OCI-LY7 (cell line): ENCODE results near the gene NRAS. TPM values are rescaled to one million over a fixed set of nuclear protein-coding genes. Genes with fewer than 3 reads are reported as not detected.

Experiments
- BruUV-seq: library from RNA; stranded (reverse); fragments of 400-500 nt; replicated peaks from 2 replicates; lab custom pipeline; 2021; lab: Mats Ljungman, UMichigan
- CTCF ChIA-PET: fragments of 300-600 bp; sonication (Branson Sonifier 250); formaldehyde crosslinking; loops from one replicate; lab custom pipeline; 2022; ENCODE audit warnings: antibody characterized with exemption; ENCODE audit not compliant: unreplicated experiment; lab: Charles Lee
- POLR2A ChIA-PET: fragments of 300-600 bp; sonication (Branson Sonifier 250); formaldehyde crosslinking; loops from one replicate; lab custom pipeline; 2022; ENCODE audit warnings: antibody characterized with exemption; lab: Charles Lee
- DNase-seq: peaks from one replicate; pipeline ENCODE4 v3.0.0-alpha.2; 2015; ENCODE audit warnings: low spot score
- H2AFZ ChIP-seq: fragments of 200-600 bp; sonication (generic), shearing (Covaris generic); 2 replicates; pipeline ENCODE4 v1.6.1; 2014; ENCODE audit warnings: mild to moderate bottlenecking, antibody characterized with exemption, low read length, moderate library complexity
- H3K27ac ChIP-seq: fragments of 200-600 bp; sonication (generic); 2 replicates; pipeline ENCODE4 v1.5.1; 2014; ENCODE audit warnings: mixed run types, low read depth, mild to moderate bottlenecking, moderate library complexity, low read length, inconsistent platforms; ENCODE audit not compliant: poor library complexity, severe bottlenecking
- H3K36me3 ChIP-seq: fragments of 200-600 bp; sonication (generic); 2 replicates; pipeline ENCODE4 v1.6.1; 2014; ENCODE audit warnings: mild to moderate bottlenecking, antibody characterized with exemption, low read length, moderate library complexity, mixed read lengths; ENCODE audit not compliant: insufficient read depth
- H3K4me1 ChIP-seq: fragments of 200-600 bp; sonication (generic); 2 replicates; pipeline ENCODE4 v1.5.1; 2014; ENCODE audit warnings: mild to moderate bottlenecking, low read length; ENCODE audit not compliant: insufficient read depth, poor library complexity, severe bottlenecking
- H3K4me2 ChIP-seq: fragments of 200-600 bp; sonication (generic); 2 replicates; pipeline ENCODE4 v1.6.1; 2014; ENCODE audit warnings: mild to moderate bottlenecking, low read length
- H3K4me3 ChIP-seq: fragments of 200-600 bp; sonication (generic); 2 replicates; pipeline ENCODE4 v1.5.1; 2014; ENCODE audit warnings: mild to moderate bottlenecking, low read depth, low read length; ENCODE audit not compliant: poor library complexity, severe bottlenecking
- H3K79me2 ChIP-seq: fragments of 200-600 bp; sonication (generic); 2 replicates; pipeline ENCODE4 v1.6.1; 2016; ENCODE audit warnings: low read depth, mild to moderate bottlenecking, low read length, moderate library complexity, mixed read lengths; ENCODE audit not compliant: insufficient read depth
- H3K9me2 ChIP-seq: fragments of 200-600 bp; sonication (generic); 2 replicates; pipeline ENCODE4 v1.6.1; 2016; ENCODE audit warnings: mild to moderate bottlenecking, low read length, mixed read lengths; ENCODE audit not compliant: insufficient read depth
- H3K9me3 ChIP-seq: fragments of 200-600 bp; sonication (generic); 2 replicates; pipeline ENCODE4 v1.6.1; 2014; ENCODE audit warnings: mild to moderate bottlenecking, mixed run types, low read length, mixed read lengths
- H4K20me1 ChIP-seq: fragments of 200-600 bp; sonication (generic); 2 replicates; pipeline ENCODE4 v1.6.1; 2014; ENCODE audit warnings: mild to moderate bottlenecking, antibody characterized with exemption, low read length, moderate library complexity, mixed read lengths; ENCODE audit not compliant: insufficient read depth
- EZH2phosphoT487 ChIP-seq: fragments of 200-600 bp; sonication (generic); IDR thresholded peaks from 2 replicates; pipeline ENCODE4 v1.6.1; 2018; ENCODE audit warnings: low read depth, borderline replicate concordance, mild to moderate bottlenecking, mixed run types, antibody characterized with exemption, low read length, moderate library complexity, mixed read lengths
- intact Hi-C: fragments of 100-400 bp; cut with micrococcal nuclease; formaldehyde crosslinking; loops from one replicate; pipeline ENCODE4 v1.10.0; 2022; ENCODE audit not compliant: unreplicated experiment
- total RNA-seq, 2 experiments: library from RNA; depleted of rRNA in 1 of 2; stranded (reverse); fragments of >200 nt in 1 of 2; shearing (Covaris generic) in 1 of 2; gene quantifications; 2 replicates each; pipeline ENCODE4 v1.2.3, GENCODE V29; 2014 to 2022
- TF ChIP-seq, protein P1 (sequence below): fragments of 200-600 bp; sonication (generic); conservative IDR thresholded peaks from 2 replicates; pipeline ENCODE4 v1.5.1; 2014; ENCODE audit warnings: mild to moderate bottlenecking, antibody characterized with exemption, low read length, moderate library complexity, mixed read lengths

The NRAS gene
- total RNA-seq, 2 experiments from 2014 or later = 32.6 to 43.5 TPM

DNA sequence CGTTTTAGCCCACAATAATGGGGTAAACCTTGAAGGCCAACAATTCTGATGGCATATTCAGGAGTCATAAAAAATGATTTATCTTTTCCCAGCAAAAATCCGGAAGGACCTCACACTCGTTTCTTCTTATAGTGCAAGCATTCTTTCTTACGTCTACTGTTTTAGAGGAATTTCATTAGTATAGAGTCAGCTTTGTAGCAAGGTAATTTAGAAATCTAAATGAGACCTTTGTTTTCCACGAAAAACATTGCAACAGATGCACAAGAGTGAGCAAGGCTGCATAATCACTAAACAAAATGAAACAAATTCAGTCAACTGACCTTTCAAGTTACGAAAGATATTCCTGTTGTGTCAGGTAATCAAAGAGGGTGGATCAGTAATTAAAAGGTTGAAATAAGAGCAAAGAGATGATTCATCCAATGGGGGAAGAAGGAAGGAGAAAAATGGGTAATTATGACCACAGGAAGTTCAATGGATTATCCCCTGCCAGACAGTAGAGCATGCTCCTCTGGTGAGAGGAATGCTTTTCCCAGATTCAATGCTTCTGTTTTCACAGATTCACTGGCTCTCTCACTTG, 41.8 kb upstream of the NRAS start:
- peak overlapping the region; percentile 90 for H3K4me3 ChIP-seq
- CTCF ChIA-PET = no interaction called here

DNA sequence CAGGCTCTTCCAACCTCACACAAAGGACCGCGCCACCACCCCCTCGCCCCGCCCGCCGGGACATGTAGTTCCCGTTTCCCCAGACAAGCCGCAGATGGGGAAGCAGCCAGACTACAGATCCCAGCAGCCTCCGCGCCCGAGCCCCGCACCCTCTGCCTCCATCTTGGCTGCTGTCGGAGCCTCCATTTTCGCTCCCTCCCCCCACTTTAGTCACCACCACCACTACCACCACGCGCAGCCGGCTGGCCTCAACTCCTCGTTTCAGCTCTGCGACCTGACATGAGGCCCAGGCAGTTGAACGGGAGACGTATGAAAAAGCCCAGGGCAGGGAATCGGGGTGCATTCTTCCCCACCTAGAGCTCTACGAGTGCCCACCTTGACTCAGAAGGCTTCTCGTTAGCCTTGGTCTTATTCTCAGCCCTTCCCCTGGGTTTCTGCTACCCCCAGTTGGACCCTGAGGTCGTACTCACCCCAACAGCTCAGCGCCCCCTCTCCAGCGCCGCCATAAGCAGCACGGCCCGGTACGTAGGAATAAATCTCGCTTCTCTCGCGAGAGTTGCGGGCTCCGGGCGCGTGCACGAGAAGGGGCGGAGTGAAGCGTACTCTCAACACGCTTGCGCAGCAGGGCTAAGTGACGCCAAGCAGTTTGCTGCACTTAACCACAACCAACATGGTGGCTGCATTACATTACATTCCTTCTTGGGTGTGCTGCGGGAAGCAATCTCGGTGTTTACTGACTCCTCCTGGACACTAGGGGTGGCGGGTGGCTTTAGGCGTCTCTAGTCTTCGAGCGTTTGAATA, 41.1 kb upstream of the NRAS start, which contains the start of gene CSDE1:
Gene CSDE1 (minus strand): TSS at position 530 of the 801 bp plus-strand sequence. CDS start 18,094 bp downstream, outside the sequence.
- Histone ChIP-seq H3K4me2 (peak within 1 kb of the TSS; percentile 97), H3K9me3 (no peaks in the 10 kb centered on the region), H4K20me1 (peaks cover 30% of the 10 kb centered on the region), H3K79me2 (peaks cover 47% of the 10 kb centered on the region), H2AFZ (peak within 1 kb of the TSS; percentile 99), H3K4me1 (peaks cover 40% of the 10 kb centered on the region), H3K9me2 (no peaks in the 10 kb centered on the region), H3K4me3 (peak within 1 kb of the TSS; percentile 90), H3K36me3 (peaks cover 43% of the 10 kb centered on the region), H3K27ac (peak within 1 kb of the TSS; percentile 84)
- POLR2A ChIA-PET = interaction anchor here (0.5 to 2.8 kb wide), 6 partner anchors 20 to 243 kb away, joined by 3 to 9 read pairs (median 3); partner anchors contain the start of genes NRAS and SIKE1
- TF ChIP-seq, protein P1, sequence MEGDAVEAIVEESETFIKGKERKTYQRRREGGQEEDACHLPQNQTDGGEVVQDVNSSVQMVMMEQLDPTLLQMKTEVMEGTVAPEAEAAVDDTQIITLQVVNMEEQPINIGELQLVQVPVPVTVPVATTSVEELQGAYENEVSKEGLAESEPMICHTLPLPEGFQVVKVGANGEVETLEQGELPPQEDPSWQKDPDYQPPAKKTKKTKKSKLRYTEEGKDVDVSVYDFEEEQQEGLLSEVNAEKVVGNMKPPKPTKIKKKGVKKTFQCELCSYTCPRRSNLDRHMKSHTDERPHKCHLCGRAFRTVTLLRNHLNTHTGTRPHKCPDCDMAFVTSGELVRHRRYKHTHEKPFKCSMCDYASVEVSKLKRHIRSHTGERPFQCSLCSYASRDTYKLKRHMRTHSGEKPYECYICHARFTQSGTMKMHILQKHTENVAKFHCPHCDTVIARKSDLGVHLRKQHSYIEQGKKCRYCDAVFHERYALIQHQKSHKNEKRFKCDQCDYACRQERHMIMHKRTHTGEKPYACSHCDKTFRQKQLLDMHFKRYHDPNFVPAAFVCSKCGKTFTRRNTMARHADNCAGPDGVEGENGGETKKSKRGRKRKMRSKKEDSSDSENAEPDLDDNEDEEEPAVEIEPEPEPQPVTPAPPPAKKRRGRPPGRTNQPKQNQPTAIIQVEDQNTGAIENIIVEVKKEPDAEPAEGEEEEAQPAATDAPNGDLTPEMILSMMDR = peak; percentile 69
- TF ChIP-seq EZH2phosphoT487 = no peak
- peak; percentile 99 for DNase-seq
- no TSS peak for BruUV-seq
- intact Hi-C loops = loop anchor here (1.0 to 10.0 kb wide), 5 partner anchors 23 to 813 kb away; partner anchors contain the start of genes SIKE1 and TRIM33
- CTCF ChIA-PET = interaction anchor here (0.7 kb wide), 1 partner anchor 21 kb away, joined by 3 read pairs; no protein-coding TSS in a partner anchor

More for the DNA sequence above, 41.8 kb upstream of the NRAS start:
- TSS peak; percentile 80 for BruUV-seq
- Histone ChIP-seq H3K4me2 (peak overlapping the region; percentile 74), H3K27ac (peak overlapping the region; percentile 84), H3K9me2 (no peaks in the 10 kb centered on the region), H3K9me3 (no peaks in the 10 kb centered on the region), H3K4me1 (peaks cover 34% of the 10 kb centered on the region), H3K79me2 (peaks cover 40% of the 10 kb centered on the region), H4K20me1 (peaks cover 28% of the 10 kb centered on the region), H3K36me3 (peaks cover 36% of the 10 kb centered on the region; the same call in 1 of the 2 replicates), H2AFZ (peak overlapping the region; percentile 99)
- intact Hi-C loops = loop anchor here (10.0 kb wide), 3 partner anchors 184 to 814 kb away; no protein-coding TSS in a partner anchor
- TF ChIP-seq, protein P1 = 0 out of 2 replicates have a peak, but pooled peaks have one; percentile 27
- no peak for TF ChIP-seq EZH2phosphoT487
- peak; percentile 13 for DNase-seq
- POLR2A ChIA-PET = interaction anchor here (0.8 to 2.8 kb wide), 4 partner anchors 20 to 243 kb away, joined by 3 to 9 read pairs (median 6); partner anchors contain the start of genes NRAS and SIKE1
